ENCODE data around the gene CYP19A1.

DNA sequence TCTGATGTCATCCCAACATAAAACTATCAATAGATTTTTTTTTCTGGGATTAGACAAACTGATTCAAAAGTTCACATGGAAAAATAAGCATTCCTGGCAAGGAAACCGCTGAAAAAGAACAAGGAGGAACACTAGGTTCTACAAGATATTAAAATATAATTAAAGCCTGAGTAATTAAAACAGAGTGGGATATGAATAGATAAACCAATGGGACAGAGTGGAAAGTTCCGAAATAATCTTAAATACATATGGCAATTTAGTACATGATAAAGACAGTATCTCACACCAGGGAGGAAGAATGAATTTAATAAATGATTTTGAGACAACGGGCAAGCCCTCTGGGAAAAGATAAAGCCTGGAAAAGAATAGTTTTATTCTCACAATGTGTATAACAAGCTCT lies 7.7 kb upstream of the CYP19A1 start:
- TF ChIP-seq, protein P1, sequence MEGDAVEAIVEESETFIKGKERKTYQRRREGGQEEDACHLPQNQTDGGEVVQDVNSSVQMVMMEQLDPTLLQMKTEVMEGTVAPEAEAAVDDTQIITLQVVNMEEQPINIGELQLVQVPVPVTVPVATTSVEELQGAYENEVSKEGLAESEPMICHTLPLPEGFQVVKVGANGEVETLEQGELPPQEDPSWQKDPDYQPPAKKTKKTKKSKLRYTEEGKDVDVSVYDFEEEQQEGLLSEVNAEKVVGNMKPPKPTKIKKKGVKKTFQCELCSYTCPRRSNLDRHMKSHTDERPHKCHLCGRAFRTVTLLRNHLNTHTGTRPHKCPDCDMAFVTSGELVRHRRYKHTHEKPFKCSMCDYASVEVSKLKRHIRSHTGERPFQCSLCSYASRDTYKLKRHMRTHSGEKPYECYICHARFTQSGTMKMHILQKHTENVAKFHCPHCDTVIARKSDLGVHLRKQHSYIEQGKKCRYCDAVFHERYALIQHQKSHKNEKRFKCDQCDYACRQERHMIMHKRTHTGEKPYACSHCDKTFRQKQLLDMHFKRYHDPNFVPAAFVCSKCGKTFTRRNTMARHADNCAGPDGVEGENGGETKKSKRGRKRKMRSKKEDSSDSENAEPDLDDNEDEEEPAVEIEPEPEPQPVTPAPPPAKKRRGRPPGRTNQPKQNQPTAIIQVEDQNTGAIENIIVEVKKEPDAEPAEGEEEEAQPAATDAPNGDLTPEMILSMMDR (IDR thresholded peaks at IDR 0.05; ENCODE audit: low read depth, low read length, missing input control): no peak
- TF ChIP-seq EGR1 (IDR thresholded peaks at IDR 0.05; ENCODE audit: low read depth in 2 of 2) (no peak), RAD21 (IDR thresholded peaks at IDR 0.05) (no peak), RXRA (IDR thresholded peaks at IDR 0.05) (no peak), JUND (IDR thresholded peaks at IDR 0.05) (no peak), FOXA1 (IDR thresholded peaks at IDR 0.05) (no peak), TAF1 (conservative IDR thresholded peaks at IDR 0.05) (no peak), HNF4A (conservative IDR thresholded peaks at IDR 0.05) (no peak), SP1 (IDR thresholded peaks at IDR 0.05) (no peak), YY1 (IDR thresholded peaks at IDR 0.05) (no peak)
- TF ChIP-seq, protein P2, sequence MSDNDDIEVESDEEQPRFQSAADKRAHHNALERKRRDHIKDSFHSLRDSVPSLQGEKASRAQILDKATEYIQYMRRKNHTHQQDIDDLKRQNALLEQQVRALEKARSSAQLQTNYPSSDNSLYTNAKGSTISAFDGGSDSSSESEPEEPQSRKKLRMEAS (IDR thresholded peaks at IDR 0.05): no peak
- TF ChIP-seq, protein P3, sequence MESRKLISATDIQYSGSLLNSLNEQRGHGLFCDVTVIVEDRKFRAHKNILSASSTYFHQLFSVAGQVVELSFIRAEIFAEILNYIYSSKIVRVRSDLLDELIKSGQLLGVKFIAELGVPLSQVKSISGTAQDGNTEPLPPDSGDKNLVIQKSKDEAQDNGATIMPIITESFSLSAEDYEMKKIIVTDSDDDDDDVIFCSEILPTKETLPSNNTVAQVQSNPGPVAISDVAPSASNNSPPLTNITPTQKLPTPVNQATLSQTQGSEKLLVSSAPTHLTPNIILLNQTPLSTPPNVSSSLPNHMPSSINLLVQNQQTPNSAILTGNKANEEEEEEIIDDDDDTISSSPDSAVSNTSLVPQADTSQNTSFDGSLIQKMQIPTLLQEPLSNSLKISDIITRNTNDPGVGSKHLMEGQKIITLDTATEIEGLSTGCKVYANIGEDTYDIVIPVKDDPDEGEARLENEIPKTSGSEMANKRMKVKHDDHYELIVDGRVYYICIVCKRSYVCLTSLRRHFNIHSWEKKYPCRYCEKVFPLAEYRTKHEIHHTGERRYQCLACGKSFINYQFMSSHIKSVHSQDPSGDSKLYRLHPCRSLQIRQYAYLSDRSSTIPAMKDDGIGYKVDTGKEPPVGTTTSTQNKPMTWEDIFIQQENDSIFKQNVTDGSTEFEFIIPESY (IDR thresholded peaks at IDR 0.05): no peak
